H9 (cell line): Measurements from ENCODE around the gene NAALADL1. TPM values are rescaled to one million over a fixed set of nuclear protein-coding genes. Genes with fewer than 3 reads are reported as not detected.

Experiments used
- DNase-seq: peaks from one replicate; pipeline ENCODE4 v3.0.0-alpha.2; 2017
- H2AFZ ChIP-seq: one replicate; pipeline ENCODE4 v1.6.1; 2013; ENCODE audit warnings: mild to moderate bottlenecking, low read length, control low read depth, moderate library complexity
- H2AK5ac ChIP-seq: 2 replicates; pipeline ENCODE4 v1.6.1; 2013; ENCODE audit warnings: low read length, control low read depth, mixed read lengths; ENCODE audit not compliant: insufficient read length
- H2BK120ac ChIP-seq: one replicate; pipeline ENCODE4 v1.6.1; 2013; ENCODE audit warnings: low read depth, mild to moderate bottlenecking, low read length, control low read depth, inconsistent platforms; ENCODE audit not compliant: poor library complexity, severe bottlenecking
- H2BK12ac ChIP-seq: 2 replicates; pipeline ENCODE4 v1.6.1; 2013; ENCODE audit warnings: low read length, control low read depth, mixed read lengths, low read depth; ENCODE audit not compliant: insufficient read length
- H2BK15ac ChIP-seq: 2 replicates; pipeline ENCODE4 v1.6.1; 2013; ENCODE audit warnings: low read depth, low read length, control low read depth
- H2BK20ac ChIP-seq: one replicate; pipeline ENCODE4 v1.6.1; 2013; ENCODE audit warnings: low read depth, mild to moderate bottlenecking, low read length, control low read depth, inconsistent platforms; ENCODE audit not compliant: poor library complexity, severe bottlenecking
- H2BK5ac ChIP-seq: 2 replicates; pipeline ENCODE4 v1.6.1; 2013; ENCODE audit warnings: low read length, control low read depth, mixed read lengths; ENCODE audit not compliant: insufficient read length
- H3K14ac ChIP-seq: 2 replicates; pipeline ENCODE4 v1.6.1; 2013; ENCODE audit warnings: low read length, control low read depth; ENCODE audit not compliant: insufficient read depth
- H3K18ac ChIP-seq: 2 replicates; pipeline ENCODE4 v1.6.1; 2013; ENCODE audit warnings: low read depth, mild to moderate bottlenecking, mixed read lengths, low read length, control low read depth; ENCODE audit not compliant: insufficient read length
- H3K23ac ChIP-seq: 2 replicates; pipeline ENCODE4 v1.6.1; 2013; ENCODE audit warnings: low read length, control low read depth, mixed read lengths, low read depth; ENCODE audit not compliant: insufficient read length
- H3K23me2 ChIP-seq: 2 replicates; pipeline ENCODE4 v1.6.1; 2013; ENCODE audit warnings: low read depth, mild to moderate bottlenecking, mixed read lengths, low read length, control low read depth; ENCODE audit not compliant: insufficient read length, poor library complexity, severe bottlenecking
- H3K27ac ChIP-seq: 2 replicates; pipeline ENCODE4 v1.5.1; 2013; ENCODE audit warnings: low read length, control low read depth, mixed read lengths, low read depth; ENCODE audit not compliant: insufficient read length
- H3K27me3 ChIP-seq: 2 replicates; pipeline ENCODE4 v1.6.1; 2013; ENCODE audit warnings: low read length, control low read depth, inconsistent platforms; ENCODE audit not compliant: insufficient read depth
- H3K4ac ChIP-seq: 2 replicates; pipeline ENCODE4 v1.6.1; 2013; ENCODE audit warnings: low read depth, mild to moderate bottlenecking, control low read depth, inconsistent platforms, low read length, moderate library complexity
- H3K4me1 ChIP-seq: 2 replicates; pipeline ENCODE4 v1.6.1; 2013; ENCODE audit warnings: low read length, control low read depth, inconsistent platforms; ENCODE audit not compliant: insufficient read depth
- H3K4me2 ChIP-seq: 2 replicates; pipeline ENCODE4 v1.6.1; 2013; ENCODE audit warnings: low read length, control low read depth, mixed read lengths; ENCODE audit not compliant: insufficient read length, insufficient read depth
- H3K56ac ChIP-seq: 2 replicates; pipeline ENCODE4 v1.6.1; 2013; ENCODE audit warnings: low read depth, mild to moderate bottlenecking, mixed read lengths, low read length, control low read depth; ENCODE audit not compliant: insufficient read length
- H3K79me1 ChIP-seq: 2 replicates; pipeline ENCODE4 v1.6.1; 2013; ENCODE audit warnings: low read depth, mild to moderate bottlenecking, moderate library complexity, low read length, control low read depth, inconsistent platforms; ENCODE audit not compliant: insufficient read depth, poor library complexity, severe bottlenecking
- H3K79me2 ChIP-seq: 2 replicates; pipeline ENCODE4 v1.6.1; 2013; ENCODE audit warnings: low read length, control low read depth, inconsistent platforms; ENCODE audit not compliant: insufficient read depth
- H3K9ac ChIP-seq: 2 replicates; pipeline ENCODE4 v1.6.1; 2013; ENCODE audit warnings: low read length, control low read depth, mixed read lengths; ENCODE audit not compliant: insufficient read length; ENCODE audit errors: extremely low read depth
- H3K9me3 ChIP-seq: one replicate; pipeline ENCODE4 v1.6.1; 2013; ENCODE audit warnings: low read depth, low read length, inconsistent platforms; ENCODE audit not compliant: control insufficient read depth
- H3T11ph ChIP-seq: one replicate; pipeline ENCODE4 v1.6.1; 2013; ENCODE audit warnings: mild to moderate bottlenecking, low read length, control low read depth, inconsistent platforms
- H4K20me1 ChIP-seq: one replicate; pipeline ENCODE4 v1.6.1; 2013; ENCODE audit not compliant: control insufficient read depth, insufficient read length, insufficient read depth
- H4K5ac ChIP-seq: 2 replicates; pipeline ENCODE4 v1.6.1; 2013; ENCODE audit warnings: low read depth, mild to moderate bottlenecking, mixed read lengths, low read length, control low read depth; ENCODE audit not compliant: insufficient read length
- H4K8ac ChIP-seq: replicated peaks from 2 replicates; pipeline ENCODE4 v1.6.1; 2013; ENCODE audit warnings: low read length, control low read depth, mixed read lengths, low read depth; ENCODE audit not compliant: insufficient read length
- H4K91ac ChIP-seq: 2 replicates; pipeline ENCODE4 v1.6.1; 2013; ENCODE audit warnings: low read depth, mild to moderate bottlenecking, moderate library complexity, mixed read lengths, low read length, control low read depth; ENCODE audit not compliant: insufficient read length
- H3K27ac Mint-ChIP-seq, 3 experiments: 2 replicates in 2 of 3; 3 replicates in 1 of 3; pipeline ENCODE4 v1.8.0; 2020 to 2021; ENCODE audit warnings: mixed read lengths in 3 of 3, mild to moderate bottlenecking in 1 of 3, moderate library complexity in 1 of 3
- H3K27me3 Mint-ChIP-seq: 2 replicates; pipeline ENCODE4 v1.8.0; 2021; ENCODE audit warnings: low read depth, mild to moderate bottlenecking, moderate library complexity, mixed read lengths
- H3K36me3 Mint-ChIP-seq, 3 experiments: 2 replicates in 2 of 3; 3 replicates in 1 of 3; pipeline ENCODE4 v1.8.0; 2020 to 2021; ENCODE audit warnings: low read depth in 3 of 3, mixed read lengths in 3 of 3; ENCODE audit not compliant: insufficient read depth in 1 of 3
- H3K4me1 Mint-ChIP-seq, 2 experiments: 2 replicates each; pipeline ENCODE4 v1.8.0; 2020; ENCODE audit warnings: mixed read lengths in 2 of 2
- H3K4me3 Mint-ChIP-seq, 2 experiments: 2 replicates in 1 of 2; 3 replicates in 1 of 2; pipeline ENCODE4 v1.8.0; 2020 to 2021; ENCODE audit warnings: mild to moderate bottlenecking in 2 of 2, mixed read lengths in 2 of 2, moderate library complexity in 1 of 2
- H3K9me3 Mint-ChIP-seq, 2 experiments: 2 replicates in 1 of 2; 3 replicates in 1 of 2; pipeline ENCODE4 v1.8.0; 2020; ENCODE audit warnings: mild to moderate bottlenecking in 2 of 2, mixed read lengths in 2 of 2, moderate library complexity in 1 of 2
- CTCF ChIP-seq: fragments of 200-600 bp; sonication (generic); conservative IDR thresholded peaks from 3 replicates; pipeline ENCODE4 v1.8.0; 2021; ENCODE audit warnings: antibody characterized with exemption, mild to moderate bottlenecking
- WGBS: extraction: QIAGEN DNeasy Blood & Tissue Kit; methylation state at CpG from one replicate; pipeline ENCODE4 v1.1.7; 2013; ENCODE audit warnings: missing lambda C conversion rate, low lambda C conversion rate, mixed read lengths; ENCODE audit not compliant: insufficient read length; ENCODE audit errors: extremely low coverage; 5-methylcytosine and 5-hydroxymethylcytosine counted together
- total RNA-seq: library from RNA; stranded (reverse); gene quantifications from 2 replicates; pipeline ENCODE4 v1.2.1, GENCODE V29; 2021

The NAALADL1 gene
- total RNA-seq, 1 experiment from 2014 or later: 1.0 TPM

DNA sequence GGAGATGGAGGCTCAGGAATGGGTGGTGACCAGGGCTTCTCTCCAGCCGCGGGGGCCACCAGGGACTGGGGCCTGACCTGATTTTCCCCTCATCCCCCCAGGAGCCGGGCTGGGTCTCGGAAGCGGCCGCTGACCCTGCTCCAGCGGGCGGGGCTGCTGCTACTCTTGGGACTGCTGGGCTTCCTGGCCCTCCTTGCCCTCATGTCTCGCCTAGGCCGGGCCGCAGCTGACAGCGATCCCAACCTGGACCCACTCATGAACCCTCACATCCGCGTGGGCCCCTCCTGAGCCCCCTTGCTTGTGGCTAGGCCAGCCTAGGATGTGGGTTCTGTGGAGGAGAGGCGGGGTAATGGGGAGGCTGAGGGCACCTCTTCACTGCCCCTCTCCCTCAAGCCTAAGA, 29.5 kb upstream of the NAALADL1 start:
- Mint-ChIP-seq H3K9me3 (no peaks in the 10 kb centered on the region; a peak in 1 of 5 replicates), H3K27me3 (no peaks in the 10 kb centered on the region), H3K36me3 (peaks cover 7 to 43% (median 39%) of the 10 kb centered on the region in 3 experiments), H3K27ac (no peak overlapping the region), H3K4me1 (peaks cover 12% of the 10 kb centered on the region in 2 experiments), H3K4me3 (no peak overlapping the region)
- H4K5ac ChIP-seq: no peak overlapping the region
- no peaks in the 10 kb centered on the region for H3K79me1 ChIP-seq
- WGBS: no CpG with 5 or more reads among the region's 15 CpGs
- H2AK5ac ChIP-seq: no peak overlapping the region
- H2BK20ac ChIP-seq: no peak overlapping the region
- H3K79me2 ChIP-seq: peaks cover 6% of the 10 kb centered on the region; the same call in 1 of the 2 replicates
- no peak overlapping the region for H3T11ph ChIP-seq
- no peaks in the 10 kb centered on the region for H3K9me3 ChIP-seq
- no peaks in the 10 kb centered on the region for H3K4me1 ChIP-seq
- no peaks in the 10 kb centered on the region for H3K27me3 ChIP-seq
- H2BK5ac ChIP-seq: no peak overlapping the region
- no peak overlapping the region for H3K4ac ChIP-seq
- no peak overlapping the region for H3K14ac ChIP-seq
- no peak for TF ChIP-seq CTCF
- no peak overlapping the region for H3K23ac ChIP-seq
- no peak overlapping the region for H4K8ac ChIP-seq
- no peak overlapping the region for H4K91ac ChIP-seq
- H3K18ac ChIP-seq: no peak overlapping the region
- H3K4me2 ChIP-seq: no peak overlapping the region
- DNase-seq: no peak
- H2BK15ac ChIP-seq: no peak overlapping the region
- H2AFZ ChIP-seq: no peak overlapping the region
- peaks cover 12% of the 10 kb centered on the region for H3K23me2 ChIP-seq
- H3K27ac ChIP-seq: no peak overlapping the region
- H2BK120ac ChIP-seq: no peak overlapping the region
- H3K9ac ChIP-seq: no peak overlapping the region
- H4K20me1 ChIP-seq: peaks cover 3% of the 10 kb centered on the region
- H3K56ac ChIP-seq: no peak overlapping the region
- H2BK12ac ChIP-seq: no peak overlapping the region
